ENCODE results near the gene TEX29.

TEX29 gene

DNA sequence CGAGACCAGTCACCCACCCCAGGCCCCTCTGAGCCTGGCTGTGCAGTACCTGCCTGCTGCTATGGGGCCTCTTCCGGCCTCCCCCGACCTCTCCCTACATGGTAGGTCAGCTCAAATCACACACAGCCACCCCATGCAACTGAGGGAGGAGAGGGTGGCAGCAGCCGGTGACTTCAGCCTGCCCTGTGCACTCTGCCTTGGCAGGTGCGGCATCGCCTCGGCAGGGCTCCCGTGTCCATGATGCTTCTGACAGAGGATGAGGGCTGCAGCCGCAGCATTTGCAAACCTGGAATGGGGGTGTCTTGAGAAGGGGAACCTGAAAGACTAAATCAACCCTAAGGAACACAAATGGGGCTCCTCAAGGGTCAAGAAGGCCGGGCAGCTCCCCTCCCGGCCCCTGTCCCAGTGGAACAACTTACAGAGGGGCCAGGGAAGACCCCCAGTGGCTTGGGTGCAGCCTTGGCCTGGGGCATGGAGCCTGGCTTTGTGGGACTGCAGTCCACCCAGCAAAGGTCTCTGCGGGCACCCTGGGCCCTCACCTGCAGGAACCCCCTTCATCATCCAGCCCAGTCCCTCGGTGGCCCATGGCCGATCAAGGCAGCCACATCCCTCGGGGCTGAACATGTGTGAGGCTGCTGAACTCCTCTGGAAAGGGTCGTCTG lies 6.7 kb downstream of the TEX29 start (continued):
- no peak for TF ChIP-seq ZNF501 (tag by site-specific recombination; IDR thresholded peaks at IDR 0.05)
- TF ChIP-seq, protein P1, sequence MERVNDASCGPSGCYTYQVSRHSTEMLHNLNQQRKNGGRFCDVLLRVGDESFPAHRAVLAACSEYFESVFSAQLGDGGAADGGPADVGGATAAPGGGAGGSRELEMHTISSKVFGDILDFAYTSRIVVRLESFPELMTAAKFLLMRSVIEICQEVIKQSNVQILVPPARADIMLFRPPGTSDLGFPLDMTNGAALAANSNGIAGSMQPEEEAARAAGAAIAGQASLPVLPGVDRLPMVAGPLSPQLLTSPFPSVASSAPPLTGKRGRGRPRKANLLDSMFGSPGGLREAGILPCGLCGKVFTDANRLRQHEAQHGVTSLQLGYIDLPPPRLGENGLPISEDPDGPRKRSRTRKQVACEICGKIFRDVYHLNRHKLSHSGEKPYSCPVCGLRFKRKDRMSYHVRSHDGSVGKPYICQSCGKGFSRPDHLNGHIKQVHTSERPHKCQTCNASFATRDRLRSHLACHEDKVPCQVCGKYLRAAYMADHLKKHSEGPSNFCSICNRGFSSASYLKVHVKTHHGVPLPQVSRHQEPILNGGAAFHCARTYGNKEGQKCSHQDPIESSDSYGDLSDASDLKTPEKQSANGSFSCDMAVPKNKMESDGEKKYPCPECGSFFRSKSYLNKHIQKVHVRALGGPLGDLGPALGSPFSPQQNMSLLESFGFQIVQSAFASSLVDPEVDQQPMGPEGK (tag by site-specific recombination; IDR thresholded peaks at IDR 0.05): no peak
- TF ChIP-seq, protein P2, sequence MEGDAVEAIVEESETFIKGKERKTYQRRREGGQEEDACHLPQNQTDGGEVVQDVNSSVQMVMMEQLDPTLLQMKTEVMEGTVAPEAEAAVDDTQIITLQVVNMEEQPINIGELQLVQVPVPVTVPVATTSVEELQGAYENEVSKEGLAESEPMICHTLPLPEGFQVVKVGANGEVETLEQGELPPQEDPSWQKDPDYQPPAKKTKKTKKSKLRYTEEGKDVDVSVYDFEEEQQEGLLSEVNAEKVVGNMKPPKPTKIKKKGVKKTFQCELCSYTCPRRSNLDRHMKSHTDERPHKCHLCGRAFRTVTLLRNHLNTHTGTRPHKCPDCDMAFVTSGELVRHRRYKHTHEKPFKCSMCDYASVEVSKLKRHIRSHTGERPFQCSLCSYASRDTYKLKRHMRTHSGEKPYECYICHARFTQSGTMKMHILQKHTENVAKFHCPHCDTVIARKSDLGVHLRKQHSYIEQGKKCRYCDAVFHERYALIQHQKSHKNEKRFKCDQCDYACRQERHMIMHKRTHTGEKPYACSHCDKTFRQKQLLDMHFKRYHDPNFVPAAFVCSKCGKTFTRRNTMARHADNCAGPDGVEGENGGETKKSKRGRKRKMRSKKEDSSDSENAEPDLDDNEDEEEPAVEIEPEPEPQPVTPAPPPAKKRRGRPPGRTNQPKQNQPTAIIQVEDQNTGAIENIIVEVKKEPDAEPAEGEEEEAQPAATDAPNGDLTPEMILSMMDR (tag by site-specific recombination; IDR thresholded peaks at IDR 0.05): no peak

DNA sequence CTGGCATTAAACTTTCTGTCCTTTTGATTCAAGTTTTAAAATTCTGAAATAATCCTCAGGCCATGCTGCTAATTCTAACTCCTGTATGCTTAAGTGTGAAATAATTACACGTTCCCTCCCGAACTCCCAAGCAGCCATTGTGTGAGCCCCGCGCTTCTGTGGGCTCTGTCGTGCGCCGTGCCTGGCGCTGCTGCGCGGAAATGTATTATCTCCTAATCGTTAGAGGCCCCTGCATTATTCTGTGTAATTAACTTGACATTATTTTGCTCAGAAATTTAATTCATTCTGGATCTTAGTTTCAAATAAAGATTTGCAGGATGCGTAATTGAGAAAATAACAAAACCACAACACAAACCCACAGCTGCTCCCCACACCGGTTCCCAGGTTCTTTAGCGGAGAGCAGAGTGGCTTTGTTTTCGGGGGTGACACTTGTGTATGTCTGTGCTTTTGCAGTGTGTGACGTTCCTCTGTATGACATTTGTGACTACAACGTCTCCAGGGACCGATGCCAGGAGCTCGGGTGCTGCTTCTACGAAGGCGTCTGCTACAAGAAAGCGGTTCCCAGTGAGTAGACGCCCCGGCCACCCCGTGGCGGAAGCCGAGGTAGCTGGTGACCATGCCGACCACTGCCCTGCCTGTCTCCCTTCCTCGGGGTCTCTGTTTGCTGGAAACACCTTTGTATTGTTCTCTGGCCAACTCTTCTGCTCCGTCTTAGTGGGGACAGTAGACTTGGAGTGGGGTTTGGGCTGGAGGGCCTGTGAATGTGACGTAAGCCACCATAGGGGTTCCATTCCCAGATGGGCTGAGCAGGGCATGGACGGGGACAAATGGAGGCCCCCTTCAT lies 7.5 kb downstream of the TEX29 start:
- ChIA-PET CTCF (no interaction called here), POLR2A (no interaction called here)
- H3K36me3 ChIP-seq (ENCODE audit: control insufficient read depth in 2 of 2, insufficient read depth in 1 of 2, low read length in 2 of 2): no peaks in the 10 kb centered on the region
- no peaks in the 10 kb centered on the region for H3K9me3 ChIP-seq (ENCODE audit: control insufficient read depth, insufficient read depth, low read depth, low read length)
- no peak for TF ChIP-seq ZIC2 (tag by site-specific recombination; IDR thresholded peaks at IDR 0.05)
- no peak for TF ChIP-seq HOXC10 (CRISPR knock-in tag; IDR thresholded peaks at IDR 0.05)
- TF ChIP-seq, protein P3, sequence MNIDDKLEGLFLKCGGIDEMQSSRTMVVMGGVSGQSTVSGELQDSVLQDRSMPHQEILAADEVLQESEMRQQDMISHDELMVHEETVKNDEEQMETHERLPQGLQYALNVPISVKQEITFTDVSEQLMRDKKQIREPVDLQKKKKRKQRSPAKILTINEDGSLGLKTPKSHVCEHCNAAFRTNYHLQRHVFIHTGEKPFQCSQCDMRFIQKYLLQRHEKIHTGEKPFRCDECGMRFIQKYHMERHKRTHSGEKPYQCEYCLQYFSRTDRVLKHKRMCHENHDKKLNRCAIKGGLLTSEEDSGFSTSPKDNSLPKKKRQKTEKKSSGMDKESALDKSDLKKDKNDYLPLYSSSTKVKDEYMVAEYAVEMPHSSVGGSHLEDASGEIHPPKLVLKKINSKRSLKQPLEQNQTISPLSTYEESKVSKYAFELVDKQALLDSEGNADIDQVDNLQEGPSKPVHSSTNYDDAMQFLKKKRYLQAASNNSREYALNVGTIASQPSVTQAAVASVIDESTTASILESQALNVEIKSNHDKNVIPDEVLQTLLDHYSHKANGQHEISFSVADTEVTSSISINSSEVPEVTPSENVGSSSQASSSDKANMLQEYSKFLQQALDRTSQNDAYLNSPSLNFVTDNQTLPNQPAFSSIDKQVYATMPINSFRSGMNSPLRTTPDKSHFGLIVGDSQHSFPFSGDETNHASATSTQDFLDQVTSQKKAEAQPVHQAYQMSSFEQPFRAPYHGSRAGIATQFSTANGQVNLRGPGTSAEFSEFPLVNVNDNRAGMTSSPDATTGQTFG (tag by site-specific recombination; IDR thresholded peaks at IDR 0.05; ENCODE audit: borderline replicate concordance): no peak
- TF ChIP-seq ZNF544 (tag by site-specific recombination; IDR thresholded peaks at IDR 0.05): no peak
- TF ChIP-seq, protein P4, sequence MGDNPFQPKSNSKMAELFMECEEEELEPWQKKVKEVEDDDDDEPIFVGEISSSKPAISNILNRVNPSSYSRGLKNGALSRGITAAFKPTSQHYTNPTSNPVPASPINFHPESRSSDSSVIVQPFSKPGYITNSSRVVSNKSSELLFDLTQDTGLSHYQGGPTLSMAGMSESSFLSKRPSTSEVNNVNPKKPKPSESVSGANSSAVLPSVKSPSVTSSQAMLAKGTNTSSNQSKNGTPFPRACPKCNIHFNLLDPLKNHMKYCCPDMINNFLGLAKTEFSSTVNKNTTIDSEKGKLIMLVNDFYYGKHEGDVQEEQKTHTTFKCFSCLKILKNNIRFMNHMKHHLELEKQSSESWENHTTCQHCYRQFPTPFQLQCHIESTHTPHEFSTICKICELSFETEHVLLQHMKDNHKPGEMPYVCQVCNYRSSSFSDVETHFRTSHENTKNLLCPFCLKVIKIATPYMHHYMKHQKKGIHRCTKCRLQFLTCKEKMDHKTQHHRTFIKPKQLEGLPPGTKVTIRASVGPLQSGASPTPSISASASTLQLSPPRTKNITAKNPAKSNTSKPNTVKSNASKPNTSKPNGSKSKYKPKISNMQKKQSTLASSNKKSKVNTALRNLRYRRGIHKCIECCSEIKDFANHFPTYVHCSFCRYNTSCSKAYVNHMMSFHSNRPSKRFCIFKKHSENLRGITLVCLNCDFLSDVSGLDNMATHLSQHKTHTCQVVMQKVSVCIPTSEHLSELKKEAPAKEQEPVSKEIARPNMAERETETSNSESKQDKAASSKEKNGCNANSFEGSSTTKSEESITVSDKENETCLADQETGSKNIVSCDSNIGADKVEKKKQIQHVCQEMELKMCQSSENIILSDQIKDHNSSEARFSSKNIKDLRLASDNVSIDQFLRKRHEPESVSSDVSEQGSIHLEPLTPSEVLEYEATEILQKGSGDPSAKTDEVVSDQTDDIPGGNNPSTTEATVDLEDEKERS (tag by site-specific recombination; IDR thresholded peaks at IDR 0.05): no peak
- no peak for TF ChIP-seq GLI4 (tag by site-specific recombination; IDR thresholded peaks at IDR 0.05)
- TF ChIP-seq, protein P5, sequence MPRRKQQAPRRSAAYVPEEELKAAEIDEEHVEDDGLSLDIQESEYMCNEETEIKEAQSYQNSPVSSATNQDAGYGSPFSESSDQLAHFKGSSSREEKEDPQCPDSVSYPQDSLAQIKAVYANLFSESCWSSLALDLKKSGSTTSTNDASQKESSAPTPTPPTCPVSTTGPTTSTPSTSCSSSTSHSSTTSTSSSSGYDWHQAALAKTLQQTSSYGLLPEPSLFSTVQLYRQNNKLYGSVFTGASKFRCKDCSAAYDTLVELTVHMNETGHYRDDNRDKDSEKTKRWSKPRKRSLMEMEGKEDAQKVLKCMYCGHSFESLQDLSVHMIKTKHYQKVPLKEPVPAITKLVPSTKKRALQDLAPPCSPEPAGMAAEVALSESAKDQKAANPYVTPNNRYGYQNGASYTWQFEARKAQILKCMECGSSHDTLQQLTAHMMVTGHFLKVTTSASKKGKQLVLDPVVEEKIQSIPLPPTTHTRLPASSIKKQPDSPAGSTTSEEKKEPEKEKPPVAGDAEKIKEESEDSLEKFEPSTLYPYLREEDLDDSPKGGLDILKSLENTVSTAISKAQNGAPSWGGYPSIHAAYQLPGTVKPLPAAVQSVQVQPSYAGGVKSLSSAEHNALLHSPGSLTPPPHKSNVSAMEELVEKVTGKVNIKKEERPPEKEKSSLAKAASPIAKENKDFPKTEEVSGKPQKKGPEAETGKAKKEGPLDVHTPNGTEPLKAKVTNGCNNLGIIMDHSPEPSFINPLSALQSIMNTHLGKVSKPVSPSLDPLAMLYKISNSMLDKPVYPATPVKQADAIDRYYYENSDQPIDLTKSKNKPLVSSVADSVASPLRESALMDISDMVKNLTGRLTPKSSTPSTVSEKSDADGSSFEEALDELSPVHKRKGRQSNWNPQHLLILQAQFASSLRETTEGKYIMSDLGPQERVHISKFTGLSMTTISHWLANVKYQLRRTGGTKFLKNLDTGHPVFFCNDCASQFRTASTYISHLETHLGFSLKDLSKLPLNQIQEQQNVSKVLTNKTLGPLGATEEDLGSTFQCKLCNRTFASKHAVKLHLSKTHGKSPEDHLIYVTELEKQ (tag by site-specific recombination; IDR thresholded peaks at IDR 0.05; ENCODE audit: borderline replicate concordance): no peak
- no peak for TF ChIP-seq ZNF354C (tag by site-specific recombination; IDR thresholded peaks at IDR 0.05; ENCODE audit: borderline replicate concordance, low read depth)
- no peak for TF ChIP-seq ZNF658 (tag by site-specific recombination; IDR thresholded peaks at IDR 0.05)
- TF ChIP-seq ZNF23 (tag by site-specific recombination; IDR thresholded peaks at IDR 0.05; ENCODE audit: borderline replicate concordance): no peak
- H3K4me3 ChIP-seq (ENCODE audit: low read depth, low read length): no peak overlapping the region
- no peaks in the 10 kb centered on the region for H3K4me1 ChIP-seq (ENCODE audit: control insufficient read depth, insufficient read depth, low read length)
- no peak overlapping the region for H3K27ac ChIP-seq (ENCODE audit: extremely low read depth, low read depth, low read length)
